Stimulated activated naive CD8-positive, alpha-beta T cell treated with anti-CD3 and anti-CD28 coated beads, Interleukin-15, amount 100 ng/mL, for 72 hours (primary cell): ENCODE measurements around the gene DDR1.

Experiments
- ATAC-seq: fragments of 150-1000 bp; cut with Tn5 transposase; 2 replicates; pipeline ENCODE4 v1.10.0; 2021; ENCODE audit warnings: mild to moderate bottlenecking, moderate library complexity
- DNase-seq, 2 donors: peaks; one replicate each; pipeline ENCODE4 v3.0.0; 2021 to 2022
- H3K27ac Mint-ChIP-seq, 2 donors: one replicate each; pipeline ENCODE4 v1.8.0; 2022; ENCODE audit warnings: mild to moderate bottlenecking in 2 of 2, mixed read lengths in 2 of 2, moderate library complexity in 2 of 2
- H3K27me3 Mint-ChIP-seq: one replicate; pipeline ENCODE4 v1.8.0; 2022; ENCODE audit warnings: mixed read lengths
- H3K4me1 Mint-ChIP-seq: one replicate; pipeline ENCODE4 v1.8.0; 2022; ENCODE audit warnings: mild to moderate bottlenecking, mixed read lengths
- H3K4me3 Mint-ChIP-seq, 2 donors: one replicate each; pipeline ENCODE4 v1.8.0; 2022; ENCODE audit warnings: mild to moderate bottlenecking in 2 of 2, mixed read lengths in 2 of 2, moderate library complexity in 1 of 2
- H3K9me3 Mint-ChIP-seq, 2 donors: one replicate each; pipeline ENCODE4 v1.8.0; 2022; ENCODE audit warnings: mixed read lengths in 2 of 2

DDR1 gene

DNA sequence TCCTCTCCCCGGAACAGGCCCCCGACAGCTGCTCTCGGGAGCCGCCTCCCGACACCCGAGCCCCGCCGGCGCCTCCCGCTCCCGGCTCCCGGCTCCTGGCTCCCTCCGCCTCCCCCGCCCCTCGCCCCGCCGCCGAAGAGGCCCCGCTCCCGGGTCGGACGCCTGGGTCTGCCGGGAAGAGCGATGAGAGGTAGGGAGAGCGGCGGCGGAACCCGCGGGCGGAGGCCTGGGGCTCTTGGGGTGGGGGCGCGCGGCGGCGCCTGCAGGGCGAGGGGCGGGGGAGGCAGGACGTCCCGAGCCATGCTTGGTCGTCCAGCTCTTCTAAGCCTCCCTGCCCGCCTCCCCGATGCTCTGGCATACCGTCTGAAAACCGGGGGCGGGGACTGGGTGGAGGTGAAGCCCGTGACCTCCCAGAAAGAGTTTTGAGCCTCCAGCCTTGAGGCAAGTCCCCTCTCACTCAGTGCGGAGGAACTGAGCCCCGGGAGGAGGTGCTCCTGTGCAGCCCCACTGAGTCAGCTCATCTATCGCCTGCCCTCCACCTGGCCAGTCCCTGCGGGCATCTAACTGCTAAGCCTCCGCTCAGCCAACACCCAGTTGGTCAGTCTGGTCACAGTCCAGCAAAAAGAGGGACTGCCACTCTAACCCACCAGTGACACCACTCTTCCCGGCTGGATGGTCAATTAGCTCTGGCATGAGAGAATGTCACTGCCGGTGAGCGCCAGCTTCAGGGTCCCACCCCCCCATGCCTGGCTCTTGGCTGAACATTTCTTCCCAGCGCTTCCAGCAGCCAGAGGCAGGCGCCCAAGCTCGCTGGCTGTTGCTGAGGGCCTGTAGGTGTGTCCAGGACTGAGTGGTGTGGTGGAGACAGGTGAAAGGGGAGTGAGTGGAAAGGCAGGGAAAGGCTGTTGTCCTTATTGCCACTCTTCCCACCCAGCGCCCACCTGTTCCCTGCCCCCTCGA lies 482 bp downstream of the DDR1 start:
- H3K9me3 Mint-ChIP-seq: no peaks in the 10 kb centered on the region
- H3K27me3 Mint-ChIP-seq: no peaks in the 10 kb centered on the region
- peak; percentile 49 to 59 for DNase-seq
- peaks cover 39% of the 10 kb centered on the region for H3K4me1 Mint-ChIP-seq
- peak overlapping the region; percentile 79 to 82 for H3K4me3 Mint-ChIP-seq
- ATAC-seq: peak; percentile 78
- H3K27ac Mint-ChIP-seq: peak overlapping the region; percentile 61 to 75

- peak overlapping the region; percentile 79 to 82 for H3K4me3 Mint-ChIP-seq
- H3K27me3 Mint-ChIP-seq: no peaks in the 10 kb centered on the region
- H3K4me1 Mint-ChIP-seq: peaks cover 39% of the 10 kb centered on the region
- no peak for ATAC-seq
- no peak for DNase-seq
- no peaks in the 10 kb centered on the region for H3K9me3 Mint-ChIP-seq
- peak overlapping the region; percentile 61 for H3K27ac Mint-ChIP-seq
Measured at GRCh38 chr6:30885481-30885998, 1.2 kb downstream of the DDR1 start.

DNA sequence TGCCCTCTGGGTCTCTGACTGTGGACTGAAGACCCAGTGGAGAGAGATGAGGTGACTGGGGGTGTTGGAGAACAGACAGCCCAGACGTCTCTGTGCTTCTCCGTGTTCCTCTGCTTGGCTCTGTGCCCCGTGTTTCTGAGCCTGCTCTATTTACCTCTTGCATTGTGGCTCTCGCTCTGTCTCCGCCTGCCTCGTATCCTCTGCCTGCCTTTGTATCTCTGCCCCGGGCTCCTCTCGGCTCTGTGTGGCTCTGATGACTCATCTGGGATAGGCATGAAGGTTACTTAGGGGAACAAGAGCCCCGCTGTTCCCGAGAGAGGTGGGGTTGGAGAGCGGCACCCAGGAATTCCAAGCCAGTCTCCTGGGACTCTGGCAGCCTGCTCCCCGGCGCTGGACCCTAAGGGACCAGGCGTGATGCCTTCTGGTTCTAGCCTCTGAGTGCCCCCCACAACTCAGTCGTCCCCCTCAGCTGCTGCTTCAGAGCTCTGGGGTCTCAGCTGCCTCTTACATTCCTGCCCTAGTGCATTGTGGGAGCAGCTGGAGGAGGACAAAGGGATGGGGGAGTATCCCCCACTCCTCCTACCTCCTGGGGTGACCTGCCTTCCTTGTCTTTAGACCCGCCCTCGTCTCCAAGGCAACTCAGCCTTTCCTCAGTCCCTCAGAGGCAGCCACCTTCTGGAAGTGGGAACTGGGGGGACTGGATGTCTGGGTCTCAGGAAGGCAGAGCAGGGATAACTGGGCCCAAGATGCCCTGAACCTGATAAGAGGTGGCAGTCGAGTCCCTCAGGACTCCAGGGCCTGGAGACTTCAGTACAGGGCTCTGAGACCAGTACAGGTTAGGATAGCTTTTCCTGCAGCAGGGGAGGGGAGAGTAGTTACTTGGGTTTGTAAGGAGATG lies 1.9 kb downstream of the DDR1 start:
- H3K9me3 Mint-ChIP-seq: no peaks in the 10 kb centered on the region
- DNase-seq (peak in 1 of 2 donors; percentile 15), ATAC-seq (peak; percentile 46)
- H3K27me3 Mint-ChIP-seq: no peaks in the 10 kb centered on the region
- peak overlapping the region; percentile 79 to 82 for H3K4me3 Mint-ChIP-seq
- peak overlapping the region in 1 of 2 donors; percentile 61 for H3K27ac Mint-ChIP-seq
- H3K4me1 Mint-ChIP-seq: peaks cover 39% of the 10 kb centered on the region

DNA sequence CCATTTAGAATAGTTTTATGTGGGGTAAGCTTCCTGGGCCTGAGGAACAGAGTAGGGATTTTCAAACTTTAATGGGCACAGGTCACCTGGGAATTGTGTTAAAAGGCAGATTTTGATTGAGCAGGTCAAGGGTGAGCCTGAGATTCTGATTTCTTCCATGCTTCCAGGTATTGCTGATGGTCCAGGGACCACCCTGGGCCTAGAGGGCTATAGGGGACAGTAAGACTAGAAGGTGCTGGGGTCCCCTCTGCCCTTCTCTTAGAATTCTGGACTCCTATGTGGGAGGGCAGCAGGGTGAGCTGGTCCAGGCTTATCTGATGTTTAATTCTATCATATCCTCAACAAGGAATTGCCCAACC lies 2.6 kb downstream of the DDR1 start:
- Mint-ChIP-seq H3K27ac (peak overlapping the region in 1 of 2 donors; percentile 10), H3K27me3 (no peaks in the 10 kb centered on the region), H3K9me3 (no peaks in the 10 kb centered on the region)

GRCh38 chr6:30887901-30888815 lies 3.8 kb downstream of the DDR1 start:
- H3K9me3 Mint-ChIP-seq: no peaks in the 10 kb centered on the region
- ATAC-seq: no peak
- H3K27ac Mint-ChIP-seq: no peak overlapping the region
- H3K4me1 Mint-ChIP-seq: peaks cover 30% of the 10 kb centered on the region
- no peak overlapping the region for H3K4me3 Mint-ChIP-seq
- DNase-seq: no peak
- no peaks in the 10 kb centered on the region for H3K27me3 Mint-ChIP-seq

More for the DNA sequence above, 2.6 kb downstream of the DDR1 start:
- no peak for ATAC-seq
- Mint-ChIP-seq H3K4me1 (peaks cover 39% of the 10 kb centered on the region), H3K4me3 (no peak overlapping the region)
- DNase-seq: no peak

DNA sequence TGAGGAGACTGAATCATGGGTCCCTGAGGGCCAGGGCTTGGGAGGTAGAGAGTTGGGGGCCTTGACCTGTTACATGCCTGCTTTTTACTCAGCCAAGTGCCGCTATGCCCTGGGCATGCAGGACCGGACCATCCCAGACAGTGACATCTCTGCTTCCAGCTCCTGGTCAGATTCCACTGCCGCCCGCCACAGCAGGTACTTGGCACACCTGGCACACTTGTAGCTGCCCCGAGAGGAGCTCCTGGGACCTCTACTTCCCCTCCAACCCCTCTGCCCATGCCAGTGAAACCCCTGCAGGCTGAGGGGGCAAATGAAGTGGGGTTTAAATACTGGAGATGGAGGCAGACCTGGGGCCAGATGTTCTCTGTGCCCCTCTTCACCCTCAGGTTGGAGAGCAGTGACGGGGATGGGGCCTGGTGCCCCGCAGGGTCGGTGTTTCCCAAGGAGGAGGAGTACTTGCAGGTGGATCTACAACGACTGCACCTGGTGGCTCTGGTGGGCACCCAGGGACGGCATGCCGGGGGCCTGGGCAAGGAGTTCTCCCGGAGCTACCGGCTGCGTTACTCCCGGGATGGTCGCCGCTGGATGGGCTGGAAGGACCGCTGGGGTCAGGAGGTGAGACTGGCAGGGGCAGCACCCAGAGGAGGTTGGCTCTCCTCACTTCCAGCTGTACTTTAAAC lies 4.6 kb downstream of the DDR1 start:
- no peak overlapping the region for H3K27ac Mint-ChIP-seq
- no peak overlapping the region for H3K4me3 Mint-ChIP-seq
- no peak for ATAC-seq
- no peak for DNase-seq
- H3K4me1 Mint-ChIP-seq: peaks cover 22% of the 10 kb centered on the region
- no peaks in the 10 kb centered on the region for H3K9me3 Mint-ChIP-seq
- no peaks in the 10 kb centered on the region for H3K27me3 Mint-ChIP-seq

DNA sequence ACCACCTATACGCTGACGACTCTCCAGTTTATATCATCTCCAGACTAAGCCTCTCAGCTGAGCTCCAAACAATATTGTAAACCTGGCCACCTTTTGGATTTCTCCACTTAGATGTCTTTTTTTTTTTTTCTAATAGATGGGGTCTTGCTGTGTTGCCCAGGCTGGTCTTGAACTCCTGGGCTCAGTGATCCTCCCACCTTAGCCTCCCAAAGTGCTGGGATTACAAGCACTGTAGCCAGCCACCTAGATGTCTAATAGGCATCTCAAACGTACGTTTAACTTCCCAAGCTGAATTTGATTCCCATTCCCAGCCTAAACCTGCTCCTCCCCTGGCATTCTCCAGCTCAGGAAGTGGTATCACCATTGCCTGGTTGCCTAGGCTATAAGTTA lies 5.2 kb downstream of the DDR1 start:
- H3K27me3 Mint-ChIP-seq: no peaks in the 10 kb centered on the region
- H3K9me3 Mint-ChIP-seq: no peaks in the 10 kb centered on the region
- no peak overlapping the region for H3K27ac Mint-ChIP-seq
- H3K4me3 Mint-ChIP-seq: no peak overlapping the region
- ATAC-seq (no peak), DNase-seq (no peak)
- H3K4me1 Mint-ChIP-seq: peaks cover 22% of the 10 kb centered on the region

DNA sequence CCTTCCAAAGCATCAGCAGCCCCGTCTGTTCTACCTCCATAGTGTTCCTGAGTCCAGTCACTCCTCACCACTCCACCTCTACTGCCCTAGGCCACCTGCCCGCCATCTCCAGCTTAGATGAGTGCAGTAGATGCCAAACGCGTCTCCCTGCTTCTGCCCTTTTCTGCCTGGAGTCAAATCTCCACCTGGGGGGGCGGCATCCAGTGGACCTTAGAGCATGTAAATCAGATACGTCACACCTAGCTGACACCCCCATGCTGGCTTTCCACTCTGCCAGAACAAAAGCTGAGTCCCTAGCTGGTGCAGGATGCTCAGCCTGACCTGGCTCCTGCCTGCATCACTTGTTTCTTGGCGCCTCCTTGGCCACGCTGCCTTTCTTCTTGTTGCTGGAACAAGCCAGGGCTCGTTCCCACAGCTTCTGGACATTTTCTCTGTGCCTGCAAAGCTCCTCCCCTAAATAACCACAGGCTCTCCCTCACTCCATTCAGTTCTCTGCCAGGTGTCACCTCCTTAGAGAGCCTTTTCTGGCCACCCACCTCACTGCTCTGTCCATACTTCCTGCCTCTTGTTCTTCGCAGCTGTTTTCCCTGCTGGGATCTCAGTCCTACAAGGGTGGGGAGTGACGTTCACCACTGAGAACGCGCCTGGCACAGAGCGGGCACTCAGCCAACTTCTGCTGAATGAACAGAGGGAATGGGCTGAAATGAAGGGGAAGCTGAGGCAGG lies 5.8 kb downstream of the DDR1 start:
- H3K27me3 Mint-ChIP-seq: no peaks in the 10 kb centered on the region
- no peaks in the 10 kb centered on the region for H3K9me3 Mint-ChIP-seq
- H3K27ac Mint-ChIP-seq: no peak overlapping the region
- DNase-seq (no peak), ATAC-seq (no peak)
- H3K4me3 Mint-ChIP-seq: no peak overlapping the region
- peaks cover 18% of the 10 kb centered on the region for H3K4me1 Mint-ChIP-seq

- Mint-ChIP-seq H3K4me1 (peaks cover 11% of the 10 kb centered on the region), H3K27ac (no peak overlapping the region)
- peak; percentile 23 for ATAC-seq
Measured at GRCh38 chr6:30890646-30891449, 6.5 kb downstream of the DDR1 start.

GRCh38 chr6:30891450-30891723 lies 7.1 kb downstream of the DDR1 start:
- Mint-ChIP-seq H3K9me3 (no peaks in the 10 kb centered on the region), H3K27me3 (no peaks in the 10 kb centered on the region), H3K4me3 (no peak overlapping the region), H3K27ac (no peak overlapping the region), H3K4me1 (peaks cover 5% of the 10 kb centered on the region)
- ATAC-seq: no peak
- DNase-seq: no peak

More at GRCh38 chr6:30890646-30891449, 6.5 kb downstream of the DDR1 start:
- DNase-seq: no peak
- H3K4me3 Mint-ChIP-seq: no peak overlapping the region
- no peaks in the 10 kb centered on the region for H3K9me3 Mint-ChIP-seq
- no peaks in the 10 kb centered on the region for H3K27me3 Mint-ChIP-seq

- no peaks in the 10 kb centered on the region for H3K4me1 Mint-ChIP-seq
Measured at GRCh38 chr6:30891816-30892538, 7.7 kb downstream of the DDR1 start.

DNA sequence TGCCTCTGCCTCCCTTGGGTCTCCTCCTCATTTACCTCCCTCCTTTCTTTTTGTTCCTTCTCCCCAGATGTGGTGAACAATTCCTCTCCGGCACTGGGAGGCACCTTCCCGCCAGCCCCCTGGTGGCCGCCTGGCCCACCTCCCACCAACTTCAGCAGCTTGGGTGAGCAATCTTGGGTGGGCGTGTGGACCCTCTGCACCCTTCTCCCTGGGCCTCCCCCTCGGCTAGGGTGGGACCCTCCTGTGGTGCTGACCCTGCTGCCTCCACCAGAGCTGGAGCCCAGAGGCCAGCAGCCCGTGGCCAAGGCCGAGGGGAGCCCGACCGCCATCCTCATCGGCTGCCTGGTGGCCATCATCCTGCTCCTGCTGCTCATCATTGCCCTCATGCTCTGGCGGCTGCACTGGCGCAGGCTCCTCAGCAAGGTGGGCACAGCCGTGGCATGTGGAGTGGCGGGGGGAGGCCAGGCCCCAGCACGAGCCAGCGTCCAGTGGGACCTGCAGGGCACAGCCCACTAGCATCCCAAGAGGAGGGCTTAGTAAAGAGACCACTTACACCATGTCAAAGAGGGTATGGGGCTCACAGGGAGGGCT lies 8.8 kb downstream of the DDR1 start:
- ATAC-seq (no peak), DNase-seq (no peak)
- no peaks in the 10 kb centered on the region for H3K27me3 Mint-ChIP-seq
- no peaks in the 10 kb centered on the region for H3K4me1 Mint-ChIP-seq
- H3K4me3 Mint-ChIP-seq: no peak overlapping the region
- no peaks in the 10 kb centered on the region for H3K9me3 Mint-ChIP-seq
- H3K27ac Mint-ChIP-seq: no peak overlapping the region

More at GRCh38 chr6:30891816-30892538, 7.7 kb downstream of the DDR1 start:
- H3K9me3 Mint-ChIP-seq: no peaks in the 10 kb centered on the region
- no peak for ATAC-seq
- no peaks in the 10 kb centered on the region for H3K27me3 Mint-ChIP-seq
- H3K4me3 Mint-ChIP-seq: no peak overlapping the region
- no peak for DNase-seq
- H3K27ac Mint-ChIP-seq: no peak overlapping the region

DNA sequence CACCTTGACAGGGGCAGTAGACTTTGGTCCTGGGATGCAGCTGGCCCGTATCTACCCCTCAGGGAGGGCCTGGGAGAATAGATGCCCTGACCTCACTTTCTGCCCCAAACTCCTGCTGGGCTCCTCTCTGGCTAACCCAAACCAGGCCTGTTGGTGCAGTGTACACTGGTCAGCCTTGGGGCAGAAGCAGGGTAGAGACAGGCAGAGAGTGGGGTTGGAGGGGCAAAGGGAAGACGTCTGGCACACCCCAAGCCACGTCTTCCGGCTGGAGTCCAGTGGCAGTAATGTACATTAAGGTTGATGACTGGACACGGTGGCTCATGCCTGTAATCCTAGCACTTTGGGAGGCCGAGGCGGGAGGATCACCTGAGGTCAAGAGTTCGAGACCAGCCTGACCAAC lies 9.3 kb downstream of the DDR1 start:
- no peak overlapping the region for H3K27ac Mint-ChIP-seq
- H3K9me3 Mint-ChIP-seq: no peaks in the 10 kb centered on the region
- no peak for DNase-seq
- no peaks in the 10 kb centered on the region for H3K27me3 Mint-ChIP-seq
- no peaks in the 10 kb centered on the region for H3K4me1 Mint-ChIP-seq
- ATAC-seq: no peak
- H3K4me3 Mint-ChIP-seq: no peak overlapping the region
